GM18526 (cell line): ENCODE results near the gene GALNT5.

ENCODE experiments used
- POLR2A ChIP-seq: IDR thresholded peaks from 3 replicates; pipeline ENCODE4 v1.6.1; 2011; ENCODE audit not compliant: insufficient read length; ENCODE audit errors: extremely low read depth

Gene GALNT5

DNA sequence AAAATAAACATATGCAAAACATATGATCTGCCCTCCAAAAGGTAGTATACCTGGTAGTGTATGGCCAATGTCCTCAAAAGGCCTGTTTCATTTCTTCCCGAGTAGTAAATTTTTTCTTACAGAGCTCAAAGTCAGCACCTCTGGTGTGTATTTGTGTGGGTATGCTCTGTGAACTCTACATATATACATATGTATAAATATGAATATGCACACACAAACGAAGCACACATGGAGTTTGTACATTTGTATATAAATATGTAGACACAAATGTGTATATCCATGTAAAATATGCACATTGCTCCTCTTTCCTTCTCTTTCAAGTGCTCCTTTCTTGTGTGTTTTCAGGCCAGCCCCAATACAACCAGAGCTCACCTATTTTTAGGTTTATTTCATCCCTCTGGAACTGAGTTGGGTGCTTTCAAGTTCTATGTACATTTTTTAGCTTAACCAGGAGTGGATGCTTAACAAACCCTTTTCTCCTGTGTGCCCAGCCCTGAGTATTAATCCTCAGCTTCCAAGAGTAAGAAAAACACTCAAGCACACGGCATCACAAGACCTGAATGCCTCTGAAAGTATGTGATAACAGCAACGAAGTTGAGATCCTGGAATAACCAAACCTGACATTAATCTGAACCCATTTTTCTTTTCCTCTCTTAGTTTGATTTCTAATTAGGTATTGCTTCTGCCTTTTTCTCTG lies 12.2 kb upstream of the GALNT5 start:
- TF ChIP-seq POLR2A, result no peak

- TF ChIP-seq POLR2A, result no peak
Observed at GRCh38 chr2:157245846-157246764, 11.4 kb upstream of the GALNT5 start.

DNA sequence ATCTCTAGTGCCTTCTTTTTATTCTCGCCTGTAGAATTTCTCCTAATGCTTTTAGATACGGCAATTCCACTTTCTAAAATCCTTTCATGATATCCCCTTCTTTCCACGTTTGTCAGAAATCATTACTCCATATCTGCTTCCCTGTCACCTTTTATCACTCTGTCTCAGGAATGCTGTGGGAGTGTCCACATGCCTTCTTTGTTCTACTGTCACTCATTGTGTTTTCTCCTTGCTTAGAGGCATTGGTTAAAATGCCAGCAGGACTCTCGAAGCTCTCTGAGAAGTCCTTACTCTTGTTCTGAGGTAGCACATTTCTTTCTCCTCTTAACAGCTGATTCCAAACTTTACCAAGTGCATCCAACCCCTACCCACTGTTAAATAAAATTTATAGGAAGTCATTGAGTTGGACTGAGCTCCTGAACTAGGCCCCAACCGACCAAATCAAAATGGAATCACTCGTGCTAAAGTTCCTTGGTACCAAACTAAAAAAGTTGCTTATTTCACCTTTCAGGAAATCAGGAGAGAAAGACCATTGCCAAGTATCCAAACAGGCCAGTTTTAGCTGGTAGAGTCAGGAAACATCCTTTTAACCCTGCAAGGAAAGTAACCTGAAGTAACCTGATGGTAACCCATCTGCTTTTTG lies 10.6 kb upstream of the GALNT5 start:
- no peak for TF ChIP-seq POLR2A

GRCh38 chr2:157250836-157251235 lies 6.7 kb upstream of the GALNT5 start:
- no peak for TF ChIP-seq POLR2A

- TF ChIP-seq POLR2A, result no peak
Observed at GRCh38 chr2:157251932-157252331, 5.6 kb upstream of the GALNT5 start.

GRCh38 chr2:157252529-157252928 lies 5.0 kb upstream of the GALNT5 start:
- TF ChIP-seq POLR2A, result no peak

DNA sequence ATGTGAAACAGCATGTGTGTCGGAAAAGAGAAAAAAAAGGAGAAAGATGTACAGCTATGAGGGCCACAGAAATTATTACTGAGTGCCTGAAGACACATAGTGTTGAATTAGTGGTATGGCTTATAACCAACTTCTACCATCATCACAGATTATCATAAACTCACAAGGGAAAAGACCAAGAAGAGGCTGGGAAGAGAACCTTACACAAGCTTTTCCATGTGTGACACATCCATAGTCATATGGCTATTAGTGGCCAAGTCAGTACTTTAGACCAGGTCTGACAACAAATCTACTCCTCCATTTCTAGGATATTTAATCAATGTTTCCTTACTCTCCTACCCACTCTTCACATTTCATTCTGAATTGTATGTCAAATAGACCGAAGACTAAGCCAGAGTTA lies 3.5 kb upstream of the GALNT5 start:
- no peak for TF ChIP-seq POLR2A

GRCh38 chr2:157255746-157256145 lies 1.8 kb upstream of the GALNT5 start:
- no peak for TF ChIP-seq POLR2A

- no peak for TF ChIP-seq POLR2A
Observed at GRCh38 chr2:157256626-157257025, 879 bp upstream of the GALNT5 start.

GRCh38 chr2:157258520-157259326 lies 1.2 kb downstream of the GALNT5 start:
- no peak for TF ChIP-seq POLR2A

GRCh38 chr2:157259386-157259785 lies 1.9 kb downstream of the GALNT5 start:
- TF ChIP-seq POLR2A, result no peak

GRCh38 chr2:157259960-157260359 lies 2.5 kb downstream of the GALNT5 start:
- TF ChIP-seq POLR2A, result no peak

- TF ChIP-seq POLR2A, result no peak
Observed at GRCh38 chr2:157260533-157261198, 3.2 kb downstream of the GALNT5 start.

GRCh38 chr2:157261199-157261782 lies 3.8 kb downstream of the GALNT5 start:
- no peak for TF ChIP-seq POLR2A
